WTC11 (cell line): Measurements from ENCODE around the gene RNF17. TPM values are rescaled to one million over a fixed set of nuclear protein-coding genes. Genes with fewer than 3 reads are reported as not detected.

Experiments
- ATF3 ChIP-seq: sonication (generic); formaldehyde crosslinking; conservative IDR thresholded peaks from 2 replicates; pipeline ENCODE4 v1.8.1; 2022; ENCODE audit warnings: mild to moderate bottlenecking, missing genetic modification reagents
- ATF6 ChIP-seq: sonication (generic); formaldehyde crosslinking; IDR thresholded peaks from 2 replicates; pipeline ENCODE4 v1.8.1; 2023; ENCODE audit warnings: mild to moderate bottlenecking, missing genetic modification reagents
- ELF4 ChIP-seq: sonication (generic); formaldehyde crosslinking; IDR thresholded peaks from 2 replicates; pipeline ENCODE4 v1.8.1; 2022; ENCODE audit warnings: low read depth, mild to moderate bottlenecking, moderate library complexity, missing genetic modification reagents
- ESRRA ChIP-seq: sonication (generic); formaldehyde crosslinking; IDR thresholded peaks from 2 replicates; pipeline ENCODE4 v1.8.1; 2022; ENCODE audit warnings: mild to moderate bottlenecking, missing genetic modification reagents, borderline replicate concordance
- FOXP1 ChIP-seq: sonication (generic); formaldehyde crosslinking; IDR thresholded peaks from 2 replicates; pipeline ENCODE4 v1.8.0; 2022; ENCODE audit warnings: missing genetic modification reagents, mild to moderate bottlenecking, moderate library complexity, borderline replicate concordance
- GRHL2 ChIP-seq: fragments of 250-450 bp; sonication (Bioruptor Pico); IDR thresholded peaks from 2 replicates; pipeline ENCODE4 v1.8.0; 2022; ENCODE audit warnings: mild to moderate bottlenecking, moderate library complexity; ENCODE audit not compliant: insufficient replicate concordance, severe bottlenecking
- MYBL2 ChIP-seq: sonication (generic); formaldehyde crosslinking; IDR thresholded peaks from 2 replicates; pipeline ENCODE4 v1.8.1; 2023; ENCODE audit warnings: mild to moderate bottlenecking, moderate library complexity, missing genetic modification reagents
- NR3C1 ChIP-seq: sonication (generic); formaldehyde crosslinking; conservative IDR thresholded peaks from 2 replicates; pipeline ENCODE4 v1.8.1; 2023; ENCODE audit warnings: low read depth, mild to moderate bottlenecking, missing genetic modification reagents
- OVOL2 ChIP-seq: fragments of 250-450 bp; sonication (Bioruptor Pico); IDR thresholded peaks from 2 replicates; pipeline ENCODE4 v1.9.0; 2021; ENCODE audit warnings: mild to moderate bottlenecking, borderline replicate concordance
- SP1 ChIP-seq: sonication (generic); formaldehyde crosslinking; conservative IDR thresholded peaks from 2 replicates; pipeline ENCODE4 v1.8.1; 2022; ENCODE audit warnings: missing genetic modification reagents
- TEAD1 ChIP-seq: sonication (generic); formaldehyde crosslinking; IDR thresholded peaks from 2 replicates; pipeline ENCODE4 v1.8.0; 2022; ENCODE audit warnings: mild to moderate bottlenecking, missing genetic modification reagents
- USF1 ChIP-seq: sonication (generic); formaldehyde crosslinking; IDR thresholded peaks from 2 replicates; pipeline ENCODE4 v1.8.0; 2022; ENCODE audit warnings: mild to moderate bottlenecking, missing genetic modification reagents
- ZNF138 ChIP-seq: sonication (generic); formaldehyde crosslinking; conservative IDR thresholded peaks from 2 replicates; pipeline ENCODE4 v1.8.1; 2022; ENCODE audit warnings: mild to moderate bottlenecking, moderate library complexity, missing genetic modification reagents
- ZNF219 ChIP-seq: sonication (generic); formaldehyde crosslinking; IDR thresholded peaks from 2 replicates; pipeline ENCODE4 v1.8.0; 2023; ENCODE audit warnings: missing genetic modification reagents, mild to moderate bottlenecking, borderline replicate concordance
- ZNF232 ChIP-seq: sonication (generic); formaldehyde crosslinking; IDR thresholded peaks from 2 replicates; pipeline ENCODE4 v1.8.0; 2022; ENCODE audit warnings: mild to moderate bottlenecking, missing genetic modification reagents
- ZNF281 ChIP-seq: sonication (generic); formaldehyde crosslinking; IDR thresholded peaks from 2 replicates; pipeline ENCODE4 v1.8.0; 2023; ENCODE audit warnings: mild to moderate bottlenecking, missing genetic modification reagents
- total RNA-seq: library from RNA; stranded (reverse); gene quantifications from 3 replicates; pipeline ENCODE4 v1.2.3, GENCODE V29; 2021
- TF ChIP-seq, protein P1 (sequence below): sonication (generic); formaldehyde crosslinking; IDR thresholded peaks from 2 replicates; pipeline ENCODE4 v1.8.1; 2023; ENCODE audit warnings: mild to moderate bottlenecking, missing genetic modification reagents, moderate library complexity
- TF ChIP-seq, protein P2 (sequence below): sonication (generic); formaldehyde crosslinking; IDR thresholded peaks from 2 replicates; pipeline ENCODE4 v1.8.0; 2023; ENCODE audit warnings: missing genetic modification reagents, mild to moderate bottlenecking, borderline replicate concordance
- TF ChIP-seq, protein P3 (sequence below): fragments of 250-450 bp; sonication (Bioruptor Pico); IDR thresholded peaks from 2 replicates; pipeline ENCODE4 v1.9.0; 2021; ENCODE audit warnings: mild to moderate bottlenecking, borderline replicate concordance

The RNF17 gene
- total RNA-seq, 1 experiment from 2014 or later, result not detected

DNA sequence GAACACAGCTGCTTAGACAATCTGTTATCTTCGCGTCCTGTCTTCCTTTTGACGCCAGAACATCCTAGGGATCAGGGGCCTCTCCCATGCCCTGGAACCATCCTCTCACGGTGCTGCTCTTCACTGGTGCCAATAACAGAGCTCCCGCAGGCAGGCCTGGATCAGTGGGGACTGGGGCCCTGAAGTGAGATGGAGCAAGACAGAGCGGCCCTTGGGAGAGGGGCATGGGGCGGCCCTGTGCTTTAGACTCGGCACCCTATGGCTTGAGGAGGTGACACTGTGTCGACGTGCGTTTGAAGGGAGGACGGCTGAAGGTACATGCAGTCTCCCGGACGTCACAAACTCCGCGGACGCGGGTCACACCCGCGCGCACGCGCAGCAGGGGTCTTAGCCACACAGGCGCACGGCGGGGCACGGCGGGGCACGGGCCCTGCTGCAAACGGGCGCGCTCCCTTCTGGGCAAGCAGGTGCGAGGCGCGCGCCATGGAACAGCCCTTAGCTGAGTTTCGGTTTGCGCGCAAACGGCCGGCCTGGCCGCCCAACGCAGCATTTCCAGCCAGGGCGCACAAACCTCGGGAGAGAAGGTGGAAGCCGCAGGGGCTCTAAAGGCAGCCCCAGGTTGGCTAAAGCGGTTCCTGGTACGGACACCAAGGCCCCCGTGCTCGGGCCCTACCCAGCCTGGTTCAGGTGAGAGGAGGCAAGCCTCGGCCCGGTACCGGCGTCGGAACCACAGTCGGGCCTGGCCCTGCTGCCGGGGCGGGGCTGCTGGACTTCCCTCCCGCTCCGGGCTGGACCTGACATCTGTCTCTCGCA, 16.5 kb upstream of the RNF17 start (continued):
- TF ChIP-seq ZNF138 (CRISPR knock-in tag) (no peak), ATF6 (no peak), OVOL2 (CRISPR knock-in tag) (no peak), SP1 (CRISPR knock-in tag) (no peak), ATF3 (CRISPR knock-in tag) (no peak), USF1 (peak; percentile 54; the same call in 1 of the 2 replicates), MYBL2 (CRISPR knock-in tag) (no peak), GRHL2 (CRISPR knock-in tag) (no peak), FOXP1 (CRISPR knock-in tag) (peak; percentile 64; the same call in 1 of the 2 replicates), ELF4 (CRISPR knock-in tag) (no peak), ESRRA (CRISPR knock-in tag) (peak; percentile 86; the same call in 1 of the 2 replicates), NR3C1 (CRISPR knock-in tag) (no peak), TEAD1 (CRISPR knock-in tag) (peak; percentile 82), ZNF281 (CRISPR knock-in tag) (no peak), ZNF219 (CRISPR knock-in tag) (peak; percentile 83; the same call in 1 of the 2 replicates), ZNF232 (no peak)
- TF ChIP-seq, protein P1, sequence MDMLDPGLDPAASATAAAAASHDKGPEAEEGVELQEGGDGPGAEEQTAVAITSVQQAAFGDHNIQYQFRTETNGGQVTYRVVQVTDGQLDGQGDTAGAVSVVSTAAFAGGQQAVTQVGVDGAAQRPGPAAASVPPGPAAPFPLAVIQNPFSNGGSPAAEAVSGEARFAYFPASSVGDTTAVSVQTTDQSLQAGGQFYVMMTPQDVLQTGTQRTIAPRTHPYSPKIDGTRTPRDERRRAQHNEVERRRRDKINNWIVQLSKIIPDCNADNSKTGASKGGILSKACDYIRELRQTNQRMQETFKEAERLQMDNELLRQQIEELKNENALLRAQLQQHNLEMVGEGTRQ (CRISPR knock-in tag), result no peak
- TF ChIP-seq, protein P2, sequence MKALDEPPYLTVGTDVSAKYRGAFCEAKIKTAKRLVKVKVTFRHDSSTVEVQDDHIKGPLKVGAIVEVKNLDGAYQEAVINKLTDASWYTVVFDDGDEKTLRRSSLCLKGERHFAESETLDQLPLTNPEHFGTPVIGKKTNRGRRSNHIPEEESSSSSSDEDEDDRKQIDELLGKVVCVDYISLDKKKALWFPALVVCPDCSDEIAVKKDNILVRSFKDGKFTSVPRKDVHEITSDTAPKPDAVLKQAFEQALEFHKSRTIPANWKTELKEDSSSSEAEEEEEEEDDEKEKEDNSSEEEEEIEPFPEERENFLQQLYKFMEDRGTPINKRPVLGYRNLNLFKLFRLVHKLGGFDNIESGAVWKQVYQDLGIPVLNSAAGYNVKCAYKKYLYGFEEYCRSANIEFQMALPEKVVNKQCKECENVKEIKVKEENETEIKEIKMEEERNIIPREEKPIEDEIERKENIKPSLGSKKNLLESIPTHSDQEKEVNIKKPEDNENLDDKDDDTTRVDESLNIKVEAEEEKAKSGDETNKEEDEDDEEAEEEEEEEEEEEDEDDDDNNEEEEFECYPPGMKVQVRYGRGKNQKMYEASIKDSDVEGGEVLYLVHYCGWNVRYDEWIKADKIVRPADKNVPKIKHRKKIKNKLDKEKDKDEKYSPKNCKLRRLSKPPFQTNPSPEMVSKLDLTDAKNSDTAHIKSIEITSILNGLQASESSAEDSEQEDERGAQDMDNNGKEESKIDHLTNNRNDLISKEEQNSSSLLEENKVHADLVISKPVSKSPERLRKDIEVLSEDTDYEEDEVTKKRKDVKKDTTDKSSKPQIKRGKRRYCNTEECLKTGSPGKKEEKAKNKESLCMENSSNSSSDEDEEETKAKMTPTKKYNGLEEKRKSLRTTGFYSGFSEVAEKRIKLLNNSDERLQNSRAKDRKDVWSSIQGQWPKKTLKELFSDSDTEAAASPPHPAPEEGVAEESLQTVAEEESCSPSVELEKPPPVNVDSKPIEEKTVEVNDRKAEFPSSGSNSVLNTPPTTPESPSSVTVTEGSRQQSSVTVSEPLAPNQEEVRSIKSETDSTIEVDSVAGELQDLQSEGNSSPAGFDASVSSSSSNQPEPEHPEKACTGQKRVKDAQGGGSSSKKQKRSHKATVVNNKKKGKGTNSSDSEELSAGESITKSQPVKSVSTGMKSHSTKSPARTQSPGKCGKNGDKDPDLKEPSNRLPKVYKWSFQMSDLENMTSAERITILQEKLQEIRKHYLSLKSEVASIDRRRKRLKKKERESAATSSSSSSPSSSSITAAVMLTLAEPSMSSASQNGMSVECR (CRISPR knock-in tag), result peak; percentile 79
- TF ChIP-seq, protein P3, sequence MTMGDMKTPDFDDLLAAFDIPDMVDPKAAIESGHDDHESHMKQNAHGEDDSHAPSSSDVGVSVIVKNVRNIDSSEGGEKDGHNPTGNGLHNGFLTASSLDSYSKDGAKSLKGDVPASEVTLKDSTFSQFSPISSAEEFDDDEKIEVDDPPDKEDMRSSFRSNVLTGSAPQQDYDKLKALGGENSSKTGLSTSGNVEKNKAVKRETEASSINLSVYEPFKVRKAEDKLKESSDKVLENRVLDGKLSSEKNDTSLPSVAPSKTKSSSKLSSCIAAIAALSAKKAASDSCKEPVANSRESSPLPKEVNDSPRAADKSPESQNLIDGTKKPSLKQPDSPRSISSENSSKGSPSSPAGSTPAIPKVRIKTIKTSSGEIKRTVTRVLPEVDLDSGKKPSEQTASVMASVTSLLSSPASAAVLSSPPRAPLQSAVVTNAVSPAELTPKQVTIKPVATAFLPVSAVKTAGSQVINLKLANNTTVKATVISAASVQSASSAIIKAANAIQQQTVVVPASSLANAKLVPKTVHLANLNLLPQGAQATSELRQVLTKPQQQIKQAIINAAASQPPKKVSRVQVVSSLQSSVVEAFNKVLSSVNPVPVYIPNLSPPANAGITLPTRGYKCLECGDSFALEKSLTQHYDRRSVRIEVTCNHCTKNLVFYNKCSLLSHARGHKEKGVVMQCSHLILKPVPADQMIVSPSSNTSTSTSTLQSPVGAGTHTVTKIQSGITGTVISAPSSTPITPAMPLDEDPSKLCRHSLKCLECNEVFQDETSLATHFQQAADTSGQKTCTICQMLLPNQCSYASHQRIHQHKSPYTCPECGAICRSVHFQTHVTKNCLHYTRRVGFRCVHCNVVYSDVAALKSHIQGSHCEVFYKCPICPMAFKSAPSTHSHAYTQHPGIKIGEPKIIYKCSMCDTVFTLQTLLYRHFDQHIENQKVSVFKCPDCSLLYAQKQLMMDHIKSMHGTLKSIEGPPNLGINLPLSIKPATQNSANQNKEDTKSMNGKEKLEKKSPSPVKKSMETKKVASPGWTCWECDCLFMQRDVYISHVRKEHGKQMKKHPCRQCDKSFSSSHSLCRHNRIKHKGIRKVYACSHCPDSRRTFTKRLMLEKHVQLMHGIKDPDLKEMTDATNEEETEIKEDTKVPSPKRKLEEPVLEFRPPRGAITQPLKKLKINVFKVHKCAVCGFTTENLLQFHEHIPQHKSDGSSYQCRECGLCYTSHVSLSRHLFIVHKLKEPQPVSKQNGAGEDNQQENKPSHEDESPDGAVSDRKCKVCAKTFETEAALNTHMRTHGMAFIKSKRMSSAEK (CRISPR knock-in tag), result no peak
